GM12873 (cell line): ENCODE measurements around the gene ITGA4.

ENCODE experiments used
- CTCF ChIP-seq: IDR thresholded peaks from 2 replicates; pipeline ENCODE4 v1.5.1; 2012; ENCODE audit warnings: low read depth, mild to moderate bottlenecking, moderate library complexity, low read length, control low read depth; ENCODE audit not compliant: insufficient read depth; ENCODE audit errors: missing control alignments

Gene ITGA4

GRCh38 chr2:181421464-181421863, 35.7 kb upstream of the ITGA4 start:
- TF ChIP-seq CTCF = no peak

GRCh38 chr2:181426672-181427071, 30.5 kb upstream of the ITGA4 start:
- TF ChIP-seq CTCF = no peak

- peak; percentile 62 for TF ChIP-seq CTCF
Observed at GRCh38 chr2:181430406-181431118, 26.6 kb upstream of the ITGA4 start.

- no peak for TF ChIP-seq CTCF
Observed at GRCh38 chr2:181431674-181432073, 25.5 kb upstream of the ITGA4 start.

- peak; percentile 44 for TF ChIP-seq CTCF
Observed at GRCh38 chr2:181438261-181438660, 18.9 kb upstream of the ITGA4 start.

GRCh38 chr2:181440344-181440743, 16.8 kb upstream of the ITGA4 start:
- no peak for TF ChIP-seq CTCF

GRCh38 chr2:181440919-181441318, 16.3 kb upstream of the ITGA4 start:
- TF ChIP-seq CTCF = no peak
